ENCODE measurements around the gene ACTA2.

ACTA2 gene

GRCh38 chr10:88892222-88892967, 60.2 kb downstream of the ACTA2 start:
- DNase-seq (ENCODE audit: low read depth): no peak

DNA sequence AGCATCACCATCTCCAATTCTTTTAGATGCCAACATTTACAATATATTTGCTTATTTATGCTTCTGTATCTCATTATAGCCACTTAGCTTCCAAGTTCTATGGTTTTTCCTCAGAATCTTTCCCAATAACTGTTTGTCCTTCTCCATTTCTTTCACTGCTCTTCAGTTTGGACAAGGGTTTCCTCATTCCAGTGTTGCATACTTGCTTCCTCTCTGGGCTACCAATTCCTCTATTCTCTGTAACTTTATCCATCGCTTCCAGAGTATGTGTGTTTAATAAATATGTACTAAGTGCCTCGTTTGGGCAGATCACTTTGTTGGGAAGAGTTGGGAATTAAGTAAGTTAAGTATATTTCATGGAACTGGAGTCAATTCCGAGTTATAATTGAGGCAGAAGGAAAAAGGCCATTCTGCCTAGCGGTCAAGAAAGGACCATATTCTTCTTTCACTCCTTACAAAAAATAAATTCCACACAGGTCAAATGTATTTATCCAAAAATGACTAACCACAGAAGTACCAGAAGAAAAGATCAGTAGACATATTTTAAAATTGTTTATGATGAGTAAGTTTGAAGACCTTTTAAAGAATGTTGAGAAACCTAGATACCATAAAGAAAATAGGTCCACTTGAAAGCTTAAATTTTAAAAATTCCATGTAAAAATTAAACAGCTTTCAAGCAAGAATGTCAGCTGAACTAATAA, 61.7 kb downstream of the ACTA2 start:
- DNase-seq (ENCODE audit: low read depth): no peak

GRCh38 chr10:88889559-88890337, 62.8 kb downstream of the ACTA2 start:
- DNase-seq (ENCODE audit: low read depth): no peak

DNA sequence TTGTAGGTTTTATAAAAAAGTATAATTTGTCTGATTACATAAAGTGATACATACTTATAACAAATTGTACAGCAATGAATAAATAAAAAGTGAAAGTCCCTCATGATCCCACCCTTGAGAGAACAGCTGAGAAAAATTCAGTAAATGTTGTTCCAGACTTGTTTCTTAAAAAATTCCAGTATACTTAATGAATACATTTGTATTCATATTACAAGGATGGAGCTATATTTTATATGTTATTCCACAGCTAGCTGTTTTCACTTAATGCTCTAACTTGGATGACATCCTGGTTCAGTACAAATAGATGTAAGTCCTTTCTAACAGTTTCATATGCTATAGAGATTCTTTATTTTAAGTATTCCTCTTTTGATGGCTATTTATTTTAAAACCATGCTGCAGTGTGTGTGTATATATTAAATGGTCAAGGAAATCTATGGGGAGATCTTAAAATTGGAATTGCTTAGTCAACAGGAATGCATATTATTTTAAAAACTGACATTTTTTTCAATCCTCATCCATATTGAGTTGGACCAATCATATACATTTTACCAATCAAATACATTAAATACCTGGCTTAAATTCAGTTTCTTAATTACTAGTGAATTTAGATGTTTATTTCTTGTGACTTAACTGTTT, 63.6 kb downstream of the ACTA2 start:
- no peak for DNase-seq (ENCODE audit: low read depth)

DNA sequence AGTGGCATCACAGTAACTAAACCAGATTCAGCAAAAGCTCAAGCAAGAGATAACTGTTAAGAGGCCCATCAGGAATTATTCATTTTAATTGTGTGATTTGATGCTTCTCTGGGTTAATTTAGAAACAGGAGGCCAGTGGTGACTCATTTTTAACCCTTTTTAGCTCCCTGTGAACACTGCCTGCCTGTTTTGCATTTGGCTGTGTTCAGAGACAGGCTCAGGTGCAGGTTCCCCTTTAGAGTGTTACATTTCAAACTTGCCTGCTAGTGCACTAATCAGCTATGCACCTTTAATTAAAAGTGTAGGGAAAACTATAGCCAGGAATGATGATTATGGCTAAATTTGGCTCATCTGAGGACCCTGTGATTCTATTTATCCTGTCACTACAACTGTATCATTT, 66.0 kb downstream of the ACTA2 start:
- no peak for DNase-seq (ENCODE audit: low read depth)
